Mesenchymal stem cell (in vitro differentiated cells and primary cell): ENCODE results near the gene FAM234B.

Source experiments
- DNase-seq: peaks from one replicate; pipeline ENCODE4 v3.0.0-alpha.2; 2013
- H2AFZ ChIP-seq: one replicate; pipeline ENCODE4 v1.6.1; 2013; ENCODE audit warnings: low read depth, mild to moderate bottlenecking, control low read depth, inconsistent platforms, low read length, moderate library complexity
- H2AK5ac ChIP-seq: 2 replicates; pipeline ENCODE4 v1.6.1; 2013; ENCODE audit warnings: low read length, moderate library complexity, mild to moderate bottlenecking, inconsistent platforms; ENCODE audit not compliant: severe bottlenecking
- H2BK120ac ChIP-seq: one replicate; pipeline ENCODE4 v1.6.1; 2013; ENCODE audit warnings: low read depth, mild to moderate bottlenecking, inconsistent platforms, low read length, moderate library complexity
- H2BK12ac ChIP-seq, 2 experiments: one replicate each; pipeline ENCODE4 v1.6.1; 2013; ENCODE audit warnings: inconsistent platforms in 2 of 2, low read length in 2 of 2, mild to moderate bottlenecking in 2 of 2, moderate library complexity in 2 of 2, control low read depth in 1 of 2
- H2BK15ac ChIP-seq: one replicate; pipeline ENCODE4 v1.6.1; 2013; ENCODE audit warnings: mild to moderate bottlenecking, low read depth, inconsistent platforms; ENCODE audit not compliant: poor library complexity, severe bottlenecking
- H2BK5ac ChIP-seq: 2 replicates; pipeline ENCODE4 v1.6.1; 2013; ENCODE audit warnings: low read depth, mild to moderate bottlenecking, low read length, control low read depth, inconsistent platforms; ENCODE audit not compliant: poor library complexity, severe bottlenecking
- H3K14ac ChIP-seq, 2 experiments: one replicate each; pipeline ENCODE4 v1.6.1; 2013; ENCODE audit warnings: inconsistent platforms in 2 of 2, low read length in 2 of 2, control low read depth in 1 of 2, mild to moderate bottlenecking in 1 of 2, moderate library complexity in 1 of 2
- H3K18ac ChIP-seq, 2 experiments: one replicate each; pipeline ENCODE4 v1.6.1; 2013; ENCODE audit warnings: inconsistent platforms in 2 of 2, low read length in 2 of 2, control low read depth in 1 of 2, low read depth in 1 of 2, mild to moderate bottlenecking in 1 of 2
- H3K23ac ChIP-seq, 2 experiments: one replicate each; pipeline ENCODE4 v1.6.1; 2013; ENCODE audit warnings: inconsistent platforms in 2 of 2, low read length in 2 of 2, mild to moderate bottlenecking in 2 of 2, moderate library complexity in 2 of 2, control low read depth in 1 of 2
- H3K27ac ChIP-seq: 2 replicates; pipeline ENCODE4 v1.5.1; 2013; ENCODE audit warnings: mild to moderate bottlenecking, moderate library complexity, low read length, control low read depth, inconsistent platforms; ENCODE audit not compliant: poor library complexity, severe bottlenecking
- H3K27me3 ChIP-seq, 2 experiments: 2 replicates each; pipeline versions ENCODE4 v1.6.1 to v1.7.0; 2013; ENCODE audit warnings: low read length in 2 of 2, mild to moderate bottlenecking in 2 of 2, moderate library complexity in 2 of 2, control low read depth in 1 of 2, inconsistent platforms in 1 of 2; ENCODE audit not compliant: control insufficient read depth in 1 of 2, insufficient read depth in 1 of 2
- H3K36me3 ChIP-seq, 2 experiments: 2 replicates each; pipeline versions ENCODE4 v1.6.1 to v1.7.0; 2013; ENCODE audit warnings: low read length in 2 of 2, control low read depth in 1 of 2, inconsistent platforms in 1 of 2, low read depth in 1 of 2, mild to moderate bottlenecking in 1 of 2; ENCODE audit not compliant: insufficient read depth in 2 of 2, control insufficient read depth in 1 of 2
- H3K4ac ChIP-seq, 2 experiments: one replicate each; pipeline ENCODE4 v1.6.1; 2013; ENCODE audit warnings: inconsistent platforms in 2 of 2, low read length in 2 of 2, mild to moderate bottlenecking in 2 of 2, moderate library complexity in 2 of 2, control low read depth in 1 of 2, low read depth in 1 of 2
- H3K4me1 ChIP-seq: 2 replicates; pipeline ENCODE4 v1.6.1; 2013; ENCODE audit warnings: low read depth, low read length, control low read depth; ENCODE audit not compliant: control insufficient read depth, insufficient read depth
- H3K4me2 ChIP-seq: 2 replicates; pipeline ENCODE4 v1.6.1; 2013; ENCODE audit warnings: low read length, mild to moderate bottlenecking, inconsistent platforms; ENCODE audit not compliant: poor library complexity, severe bottlenecking
- H3K4me3 ChIP-seq, 2 experiments: 2 replicates each; pipeline versions ENCODE4 v1.5.1 to v1.7.0; 2013; ENCODE audit warnings: low read length in 2 of 2, mild to moderate bottlenecking in 2 of 2, control low read depth in 1 of 2, low read depth in 1 of 2; ENCODE audit not compliant: insufficient read depth in 1 of 2
- H3K79me1 ChIP-seq: replicated peaks from 2 replicates; pipeline ENCODE4 v1.6.1; 2013; ENCODE audit warnings: mild to moderate bottlenecking, control low read depth, low read length, inconsistent platforms; ENCODE audit not compliant: poor library complexity, severe bottlenecking
- H3K9ac ChIP-seq: 2 replicates; pipeline ENCODE4 v1.7.0; 2013; ENCODE audit warnings: mild to moderate bottlenecking, low read length, moderate library complexity
- H3K9me3 ChIP-seq: 2 replicates; pipeline ENCODE4 v1.7.0; 2013; ENCODE audit warnings: mild to moderate bottlenecking, low read length; ENCODE audit not compliant: control insufficient read depth
- H4K8ac ChIP-seq: one replicate; pipeline ENCODE4 v1.6.1; 2013; ENCODE audit warnings: inconsistent platforms, mild to moderate bottlenecking, low read length, moderate library complexity
- H4K91ac ChIP-seq: one replicate; pipeline ENCODE4 v1.6.1; 2013; ENCODE audit warnings: mild to moderate bottlenecking, low read length, inconsistent platforms
- WGBS: methylation state at CpG from one replicate; pipeline ENCODE4 v1.1.7; 2013; ENCODE audit warnings: mixed read lengths; 5-methylcytosine and 5-hydroxymethylcytosine counted together

The FAM234B gene

DNA sequence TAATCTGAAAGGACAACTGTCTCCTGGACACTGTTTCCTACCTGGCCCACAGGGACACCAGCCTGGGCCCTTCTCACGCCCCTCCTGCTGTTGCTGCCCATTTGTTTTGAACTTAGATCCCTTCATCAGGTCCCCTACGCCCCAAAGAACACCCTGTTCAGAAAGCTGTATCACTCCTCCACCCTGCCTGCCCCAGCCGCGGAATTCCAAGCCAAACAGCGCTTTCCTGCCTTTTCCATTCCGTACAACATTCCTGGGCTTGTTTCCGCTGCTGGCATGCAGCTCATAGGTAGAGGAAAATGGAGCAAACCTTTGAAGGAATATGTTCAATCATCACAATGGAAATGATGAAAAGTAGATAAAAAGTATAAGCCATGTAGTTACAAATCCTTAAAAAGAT is 72.1 kb downstream of the FAM234B start:
- Histone ChIP-seq H2BK120ac (no peak overlapping the region), H2BK15ac (no peak overlapping the region), H3K9ac (no peak overlapping the region), H3K23ac (no peak overlapping the region), H2AK5ac (no peak overlapping the region), H3K18ac (peak overlapping the region in 1 of 2 experiments; percentile 34), H2BK5ac (no peak overlapping the region), H3K27me3 (no peaks in the 10 kb centered on the region), H3K4me2 (no peak overlapping the region), H4K91ac (no peak overlapping the region), H3K9me3 (no peaks in the 10 kb centered on the region), H3K14ac (peak overlapping the region in 1 of 2 experiments; percentile 39), H4K8ac (no peak overlapping the region), H3K79me1 (no peaks in the 10 kb centered on the region), H3K4me3 (no peak overlapping the region), H3K27ac (no peak overlapping the region), H2BK12ac (no peak overlapping the region), H3K4ac (no peak overlapping the region), H2AFZ (peak overlapping the region; percentile 48), H3K36me3 (no peaks in the 10 kb centered on the region), H3K4me1 (peaks cover 4% of the 10 kb centered on the region)
- 94% methylated on average over 7 of the region's 7 CpGs for WGBS
- no peak for DNase-seq

DNA sequence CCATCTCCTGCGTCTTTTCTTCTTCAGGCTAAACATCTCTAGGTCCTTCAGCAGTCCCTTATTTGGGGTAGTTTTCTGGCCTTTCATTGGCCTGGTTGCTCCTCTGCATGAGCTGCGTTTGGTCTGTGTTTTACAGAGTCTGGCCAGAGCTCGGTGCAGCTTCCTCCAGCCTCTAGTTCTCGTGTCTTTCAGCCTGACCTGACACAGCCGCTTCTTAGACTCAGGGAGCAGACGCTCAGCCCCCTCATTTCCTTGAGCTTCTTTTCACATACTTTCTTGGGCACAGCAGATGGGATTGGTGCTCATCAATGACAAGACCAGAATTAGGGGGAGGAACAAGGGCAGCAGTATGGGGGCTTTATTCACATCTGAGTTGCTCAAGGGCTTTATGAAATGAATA is 72.8 kb downstream of the FAM234B start:
- no peak overlapping the region for H3K18ac ChIP-seq
- no peak overlapping the region for H3K14ac ChIP-seq

GRCh38 chr12:13119826-13120225 is 75.6 kb downstream of the FAM234B start:
- no peak for DNase-seq
- no peak overlapping the region for H2BK5ac ChIP-seq
- no peaks in the 10 kb centered on the region for H3K79me1 ChIP-seq
- H3K27me3 ChIP-seq: no peaks in the 10 kb centered on the region
- H3K4me1 ChIP-seq: peaks cover 3% of the 10 kb centered on the region
- H2BK120ac ChIP-seq: no peak overlapping the region
- no peak overlapping the region for H3K27ac ChIP-seq
- no peak overlapping the region for H2AFZ ChIP-seq
- no peak overlapping the region for H3K18ac ChIP-seq
- H3K4me2 ChIP-seq: no peak overlapping the region
- no peak overlapping the region for H2AK5ac ChIP-seq
- H2BK15ac ChIP-seq: no peak overlapping the region
- H2BK12ac ChIP-seq: no peak overlapping the region
- 94% methylated on average over 2 of the region's 2 CpGs for WGBS
- no peak overlapping the region for H4K91ac ChIP-seq
- H3K4ac ChIP-seq: no peak overlapping the region
- no peak overlapping the region for H3K23ac ChIP-seq
- H3K9me3 ChIP-seq: no peaks in the 10 kb centered on the region
- no peak overlapping the region for H4K8ac ChIP-seq
- H3K4me3 ChIP-seq: no peak overlapping the region
- H3K36me3 ChIP-seq: no peaks in the 10 kb centered on the region
- no peak overlapping the region for H3K14ac ChIP-seq
- H3K9ac ChIP-seq: no peak overlapping the region

More for the DNA sequence above, 72.8 kb downstream of the FAM234B start:
- Histone ChIP-seq H3K4me2 (no peak overlapping the region), H4K8ac (no peak overlapping the region), H3K27me3 (no peaks in the 10 kb centered on the region), H3K4me1 (peaks cover 4% of the 10 kb centered on the region), H4K91ac (no peak overlapping the region), H3K23ac (no peak overlapping the region), H3K4ac (no peak overlapping the region), H2AK5ac (no peak overlapping the region), H3K36me3 (no peaks in the 10 kb centered on the region), H3K9ac (peak overlapping the region; percentile 28), H2BK12ac (no peak overlapping the region), H2AFZ (no peak overlapping the region), H3K79me1 (no peaks in the 10 kb centered on the region), H2BK15ac (no peak overlapping the region), H3K9me3 (no peaks in the 10 kb centered on the region), H3K4me3 (no peak overlapping the region), H3K27ac (no peak overlapping the region), H2BK120ac (no peak overlapping the region), H2BK5ac (no peak overlapping the region)
- WGBS: 64% methylated on average over 6 of the region's 6 CpGs
- DNase-seq: no peak

GRCh38 chr12:13120413-13120812 is 76.2 kb downstream of the FAM234B start:
- Histone ChIP-seq H3K27ac (no peak overlapping the region), H3K9me3 (no peaks in the 10 kb centered on the region), H2BK15ac (no peak overlapping the region), H4K91ac (no peak overlapping the region), H3K4me2 (no peak overlapping the region), H3K23ac (no peak overlapping the region), H2AK5ac (no peak overlapping the region), H3K4me3 (no peak overlapping the region), H2AFZ (no peak overlapping the region), H3K4me1 (peaks cover 3% of the 10 kb centered on the region), H3K79me1 (no peaks in the 10 kb centered on the region), H3K4ac (no peak overlapping the region), H4K8ac (no peak overlapping the region), H2BK12ac (no peak overlapping the region), H3K9ac (no peak overlapping the region), H3K14ac (no peak overlapping the region), H3K36me3 (no peaks in the 10 kb centered on the region), H3K18ac (no peak overlapping the region), H3K27me3 (no peaks in the 10 kb centered on the region), H2BK120ac (no peak overlapping the region), H2BK5ac (no peak overlapping the region)
- DNase-seq: peak; percentile 34
- no CpG with 5 or more reads among the region's 3 CpGs for WGBS
